Muscle layer of duodenum (tissue), 2 donors: ENCODE results near the gene LAMP5.

ENCODE experiments used
- H3K27ac ChIP-seq: one replicate; pipeline ENCODE4 v1.7.0; 2013; ENCODE audit warnings: mild to moderate bottlenecking, low read length
- H3K27me3 ChIP-seq: one replicate; pipeline ENCODE4 v1.7.0; 2013; ENCODE audit warnings: low read depth, mild to moderate bottlenecking, control low read depth, low read length
- H3K36me3 ChIP-seq, 2 donors: one replicate each; pipeline ENCODE4 v1.7.0; 2013; ENCODE audit warnings: low read length in 2 of 2, control low read depth in 1 of 2, mild to moderate bottlenecking in 1 of 2; ENCODE audit not compliant: insufficient read depth in 2 of 2, control insufficient read depth in 1 of 2
- H3K4me1 ChIP-seq, 2 donors: one replicate each; pipeline ENCODE4 v1.7.0; 2013; ENCODE audit warnings: low read length in 2 of 2, mild to moderate bottlenecking in 2 of 2, control low read depth in 1 of 2, moderate library complexity in 1 of 2; ENCODE audit not compliant: insufficient read depth in 2 of 2, control insufficient read depth in 1 of 2
- H3K4me3 ChIP-seq, 2 donors: one replicate each; pipeline ENCODE4 v1.7.0; 2013; ENCODE audit warnings: low read length in 2 of 2, low read depth in 1 of 2, mild to moderate bottlenecking in 1 of 2
- H3K9me3 ChIP-seq, 2 donors: one replicate each; pipeline ENCODE4 v1.7.0; 2013; ENCODE audit warnings: low read length in 2 of 2, control low read depth in 1 of 2, mild to moderate bottlenecking in 1 of 2; ENCODE audit not compliant: control insufficient read depth in 1 of 2
- donor health status: healthy.

LAMP5 gene

GRCh38 chr20:9501473-9501872 is 12.9 kb upstream of the LAMP5 start:
- H3K27ac ChIP-seq: no peak overlapping the region
- no peaks in the 10 kb centered on the region for H3K9me3 ChIP-seq
- H3K4me3 ChIP-seq: no peak overlapping the region
- H3K36me3 ChIP-seq: no peaks in the 10 kb centered on the region
- peaks cover 0 to 2% of the 10 kb centered on the region in 2 donors for H3K4me1 ChIP-seq
- peaks cover 9% of the 10 kb centered on the region for H3K27me3 ChIP-seq

- Histone ChIP-seq H3K27ac (no peak overlapping the region), H3K9me3 (no peaks in the 10 kb centered on the region), H3K27me3 (peaks cover 21% of the 10 kb centered on the region), H3K4me1 (peaks cover 0 to 18% of the 10 kb centered on the region in 2 donors), H3K36me3 (no peaks in the 10 kb centered on the region), H3K4me3 (no peak overlapping the region)
These were observed 10.7 kb upstream of the LAMP5 start for GRCh38 chr20:9503526-9504245.

GRCh38 chr20:9506280-9506821 is 8.0 kb upstream of the LAMP5 start:
- Histone ChIP-seq H3K36me3 (no peaks in the 10 kb centered on the region), H3K27me3 (peaks cover 24% of the 10 kb centered on the region), H3K27ac (no peak overlapping the region), H3K9me3 (no peaks in the 10 kb centered on the region), H3K4me1 (peaks cover 0 to 18% of the 10 kb centered on the region in 2 donors), H3K4me3 (peak overlapping the region in 1 of 2 donors; percentile 14)

GRCh38 chr20:9506964-9507369 is 7.4 kb upstream of the LAMP5 start:
- Histone ChIP-seq H3K36me3 (no peaks in the 10 kb centered on the region), H3K4me3 (peak overlapping the region in 1 of 2 donors; percentile 14), H3K4me1 (peaks cover 0 to 18% of the 10 kb centered on the region in 2 donors), H3K9me3 (no peaks in the 10 kb centered on the region), H3K27me3 (peaks cover 24% of the 10 kb centered on the region), H3K27ac (no peak overlapping the region)

GRCh38 chr20:9507544-9508239 is 6.7 kb upstream of the LAMP5 start:
- Histone ChIP-seq H3K36me3 (no peaks in the 10 kb centered on the region), H3K4me3 (no peak overlapping the region), H3K27ac (no peak overlapping the region), H3K27me3 (peaks cover 24% of the 10 kb centered on the region), H3K4me1 (peaks cover 0 to 18% of the 10 kb centered on the region in 2 donors), H3K9me3 (no peaks in the 10 kb centered on the region)

- Histone ChIP-seq H3K4me1 (peaks cover 0 to 18% of the 10 kb centered on the region in 2 donors), H3K9me3 (no peaks in the 10 kb centered on the region), H3K36me3 (no peaks in the 10 kb centered on the region), H3K27ac (no peak overlapping the region), H3K27me3 (peaks cover 24% of the 10 kb centered on the region), H3K4me3 (no peak overlapping the region)
These were observed 6.1 kb upstream of the LAMP5 start for GRCh38 chr20:9508240-9508661.

- no peaks in the 10 kb centered on the region for H3K9me3 ChIP-seq
- H3K36me3 ChIP-seq: no peaks in the 10 kb centered on the region
- H3K27ac ChIP-seq: no peak overlapping the region
- peaks cover 0 to 18% of the 10 kb centered on the region in 2 donors for H3K4me1 ChIP-seq
- H3K4me3 ChIP-seq: no peak overlapping the region
- H3K27me3 ChIP-seq: peaks cover 24% of the 10 kb centered on the region
These were observed 5.7 kb upstream of the LAMP5 start for GRCh38 chr20:9508696-9509178.

GRCh38 chr20:9509246-9509645 is 5.1 kb upstream of the LAMP5 start:
- no peaks in the 10 kb centered on the region for H3K9me3 ChIP-seq
- no peaks in the 10 kb centered on the region for H3K36me3 ChIP-seq
- no peak overlapping the region for H3K27ac ChIP-seq
- no peak overlapping the region for H3K4me3 ChIP-seq
- H3K27me3 ChIP-seq: peaks cover 24% of the 10 kb centered on the region
- H3K4me1 ChIP-seq: peaks cover 0 to 18% of the 10 kb centered on the region in 2 donors

GRCh38 chr20:9510911-9511310 is 3.5 kb upstream of the LAMP5 start:
- no peak overlapping the region for H3K27ac ChIP-seq
- H3K4me1 ChIP-seq: peaks cover 0 to 33% of the 10 kb centered on the region in 2 donors
- H3K36me3 ChIP-seq: no peaks in the 10 kb centered on the region
- no peak overlapping the region for H3K4me3 ChIP-seq
- H3K9me3 ChIP-seq: no peaks in the 10 kb centered on the region
- H3K27me3 ChIP-seq: peaks cover 32% of the 10 kb centered on the region

GRCh38 chr20:9514072-9514460 is 324 bp upstream of the LAMP5 start:
- no peaks in the 10 kb centered on the region for H3K9me3 ChIP-seq
- no peak overlapping the region for H3K4me3 ChIP-seq
- peaks cover 16% of the 10 kb centered on the region for H3K27me3 ChIP-seq
- peaks cover 0 to 23% of the 10 kb centered on the region in 2 donors for H3K4me1 ChIP-seq
- no peaks in the 10 kb centered on the region for H3K36me3 ChIP-seq
- H3K27ac ChIP-seq: no peak overlapping the region

- peaks cover 0 to 23% of the 10 kb centered on the region in 2 donors for H3K4me1 ChIP-seq
- H3K27ac ChIP-seq: no peak overlapping the region
- peak overlapping the region in 1 of 2 donors; percentile 57 for H3K4me3 ChIP-seq
- no peaks in the 10 kb centered on the region for H3K9me3 ChIP-seq
- H3K36me3 ChIP-seq: no peaks in the 10 kb centered on the region
- H3K27me3 ChIP-seq: peaks cover 16% of the 10 kb centered on the region
These were observed 810 bp downstream of the LAMP5 start for GRCh38 chr20:9515214-9515585.
